NCI-H1417 (cell line): ENCODE data around the gene TRPM3.
"Not testable (repeated sequence)": the region's sequence is repeated elsewhere in the genome, so short reads cannot be mapped to it uniquely, and the experiment has no call there.

Experiments
- DNase-seq, 3 experiments: peaks; one replicate each; lab custom pipeline; 2025; lab: John Stamatoyannopoulos, UW

Gene TRPM3

DNA sequence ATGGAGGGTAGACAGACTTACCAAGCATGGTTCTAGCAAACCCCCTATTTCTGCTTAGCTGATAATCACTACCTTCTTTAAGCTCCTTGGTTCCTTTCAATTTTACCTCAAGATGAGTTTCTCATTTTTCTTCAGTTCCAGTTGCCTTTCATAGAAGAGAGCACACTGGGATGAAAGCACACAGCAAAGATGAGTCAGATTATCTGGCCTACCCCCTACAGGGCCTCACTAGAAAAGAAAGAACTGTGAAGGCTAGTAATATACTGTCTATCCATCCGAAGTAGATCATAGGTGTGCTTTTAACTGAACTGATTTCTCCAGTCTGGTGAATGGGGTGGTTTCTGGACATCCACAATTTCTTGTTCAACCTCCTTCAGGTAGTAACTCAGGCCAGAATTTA is 122.5 kb downstream of the TRPM3 start:
- no peak for DNase-seq

DNA sequence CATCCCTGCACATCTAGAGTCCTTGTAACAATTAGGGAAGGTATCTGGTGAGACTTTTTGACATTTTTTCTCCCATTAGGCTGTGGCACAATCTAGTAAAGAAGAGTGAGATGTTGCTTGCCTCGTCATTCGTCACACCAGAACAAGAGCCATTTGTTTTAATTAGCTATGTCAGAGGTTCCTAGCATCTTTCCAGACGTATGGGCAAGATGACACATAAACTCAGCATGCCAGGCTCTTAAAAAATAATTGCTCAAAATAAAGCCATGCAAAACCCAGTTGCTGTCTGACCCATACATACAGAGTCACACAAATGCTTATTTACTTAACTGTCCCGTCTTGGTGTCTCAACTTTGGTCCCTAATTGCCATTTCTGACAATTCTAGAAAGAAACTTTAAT is 125.9 kb downstream of the TRPM3 start:
- DNase-seq: peak in 1 of 3 experiments; percentile 39

DNA sequence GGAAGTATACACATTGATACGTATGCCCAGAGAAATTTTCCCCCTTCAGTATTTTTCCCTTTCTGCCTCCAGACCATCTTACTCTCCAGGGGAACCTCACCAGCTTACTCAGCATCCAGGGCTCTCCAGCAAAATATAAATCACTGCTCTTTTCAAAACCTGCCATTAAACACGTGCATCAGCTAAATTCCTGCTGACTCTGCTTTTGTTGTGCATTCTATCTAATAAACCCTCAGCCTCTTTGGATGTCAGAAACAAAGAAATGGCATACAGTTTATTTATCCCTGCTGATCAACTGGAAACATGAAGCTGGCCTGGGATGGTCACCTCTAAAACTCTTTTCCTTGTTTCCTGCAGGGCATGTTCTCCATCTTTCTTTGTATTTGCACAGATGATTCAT is 126.8 kb downstream of the TRPM3 start:
- DNase-seq: peak in 2 of 3 experiments; percentile 38 to 74

- no peak for DNase-seq
These were observed 132.9 kb downstream of the TRPM3 start for GRCh38 chr9:70988551-70988950.

DNA sequence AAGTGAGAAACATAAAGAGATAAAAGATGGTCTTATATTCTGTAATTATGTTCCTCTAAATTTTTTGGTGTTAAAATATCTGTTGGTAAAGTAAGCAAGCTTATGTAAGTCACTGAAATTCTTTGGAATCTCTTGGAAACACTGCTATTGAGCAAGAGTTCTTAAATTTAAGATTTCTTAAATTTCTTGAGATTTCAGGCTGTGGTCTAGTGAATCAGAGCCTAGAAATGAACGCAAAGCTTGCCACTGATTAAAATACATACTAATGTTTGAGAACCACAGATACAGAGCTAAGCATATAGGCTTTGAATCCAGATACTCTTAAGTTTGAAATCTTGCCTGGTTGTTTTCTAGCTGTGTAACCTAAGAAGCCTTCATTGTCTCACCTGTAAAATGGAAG is 133.4 kb downstream of the TRPM3 start:
- DNase-seq: no peak

GRCh38 chr9:70986984-70987383 is 134.4 kb downstream of the TRPM3 start:
- no peak for DNase-seq

DNA sequence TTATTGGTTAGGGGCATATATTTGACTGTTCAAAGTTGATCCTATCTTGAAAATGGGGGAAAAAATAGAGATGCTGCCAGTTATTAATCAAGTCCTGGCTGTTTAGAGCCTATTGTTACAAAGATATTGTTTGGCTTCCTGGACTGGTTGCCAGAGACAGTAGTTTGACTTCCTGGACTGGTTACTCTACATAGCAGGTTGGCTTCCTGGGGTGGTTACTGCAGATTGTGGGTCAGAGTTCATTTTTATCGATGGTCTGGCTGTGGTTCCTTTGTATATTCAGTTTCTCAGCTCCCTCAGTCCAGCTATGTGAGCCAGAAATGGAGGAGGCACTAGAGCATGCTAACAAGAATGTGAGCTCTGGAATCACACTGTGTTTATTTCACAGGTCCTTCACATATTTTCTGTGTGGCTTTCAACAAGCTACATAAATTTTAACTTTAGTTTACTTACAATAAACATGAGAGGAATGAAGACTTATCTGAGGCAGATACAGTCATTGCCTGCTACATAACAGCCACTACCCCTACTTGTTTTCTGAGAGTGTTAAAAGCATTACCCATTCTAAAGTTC is 137.6 kb downstream of the TRPM3 start:
- DNase-seq: no peak

GRCh38 chr9:70981312-70981711 is 140.1 kb downstream of the TRPM3 start:
- no peak for DNase-seq

DNA sequence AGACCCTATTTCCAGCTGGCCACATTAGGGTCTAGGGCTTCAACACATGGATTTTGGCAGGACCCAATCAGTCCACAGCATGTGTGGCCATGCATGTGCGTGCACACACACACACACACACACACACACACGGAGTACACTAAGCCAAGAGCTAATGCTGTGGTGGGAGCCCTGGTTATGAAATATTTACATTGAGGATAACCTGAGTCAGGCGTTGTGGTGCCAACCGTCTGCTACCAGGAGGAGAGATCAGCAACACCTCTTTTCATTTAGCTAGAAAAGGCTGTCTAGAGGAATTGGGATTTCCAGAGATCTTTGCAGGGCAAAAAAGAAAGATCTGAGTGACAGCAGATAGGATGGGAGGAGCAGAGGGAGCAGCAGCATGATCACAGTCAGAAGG is 141.5 kb downstream of the TRPM3 start:
- no peak for DNase-seq

- DNase-seq: no peak
These were observed 143.3 kb downstream of the TRPM3 start for GRCh38 chr9:70978085-70978484.

GRCh38 chr9:70975821-70976220 is 145.6 kb downstream of the TRPM3 start:
- no peak for DNase-seq

- DNase-seq: no peak
These were observed 149.7 kb downstream of the TRPM3 start for GRCh38 chr9:70971723-70972122.

GRCh38 chr9:70966380-70966779 is 155.0 kb downstream of the TRPM3 start:
- not testable (repeated sequence) for DNase-seq

- DNase-seq: no peak
These were observed 156.6 kb downstream of the TRPM3 start for GRCh38 chr9:70964861-70965260.

- no peak for DNase-seq
These were observed 157.9 kb downstream of the TRPM3 start for GRCh38 chr9:70963554-70963953.

GRCh38 chr9:70962761-70963440 is 158.5 kb downstream of the TRPM3 start:
- DNase-seq: peak in 2 of 3 experiments; percentile 6 to 16

GRCh38 chr9:70959366-70959765 is 162.1 kb downstream of the TRPM3 start:
- DNase-seq: no peak

DNA sequence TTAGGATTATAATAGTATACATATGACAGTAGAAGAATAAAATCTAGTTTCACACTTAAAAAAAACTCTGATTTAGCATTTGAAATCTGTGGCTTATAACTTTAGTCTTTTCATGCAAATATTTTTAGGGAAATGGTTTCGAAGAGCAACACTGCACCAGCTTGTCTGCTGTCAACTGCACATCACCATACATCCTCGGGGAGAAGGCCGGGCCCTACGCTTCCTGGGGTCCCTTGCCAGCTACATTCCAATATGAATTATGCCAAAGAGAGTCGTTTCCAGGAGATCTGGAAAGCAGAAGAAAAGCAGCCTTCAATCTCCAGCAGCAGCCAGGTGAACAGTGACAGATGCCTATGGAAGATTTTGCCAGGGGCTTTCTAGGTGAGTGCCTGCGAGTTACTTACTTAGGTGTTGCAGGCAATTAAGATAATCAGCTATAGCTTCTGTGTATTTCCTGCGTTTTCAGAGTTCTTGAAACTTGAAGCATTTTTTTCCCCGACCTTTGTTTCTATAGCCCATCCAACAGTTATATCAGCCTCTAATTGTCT is 166.8 kb downstream of the TRPM3 start:
- DNase-seq: peak in 1 of 3 experiments; percentile 24

DNA sequence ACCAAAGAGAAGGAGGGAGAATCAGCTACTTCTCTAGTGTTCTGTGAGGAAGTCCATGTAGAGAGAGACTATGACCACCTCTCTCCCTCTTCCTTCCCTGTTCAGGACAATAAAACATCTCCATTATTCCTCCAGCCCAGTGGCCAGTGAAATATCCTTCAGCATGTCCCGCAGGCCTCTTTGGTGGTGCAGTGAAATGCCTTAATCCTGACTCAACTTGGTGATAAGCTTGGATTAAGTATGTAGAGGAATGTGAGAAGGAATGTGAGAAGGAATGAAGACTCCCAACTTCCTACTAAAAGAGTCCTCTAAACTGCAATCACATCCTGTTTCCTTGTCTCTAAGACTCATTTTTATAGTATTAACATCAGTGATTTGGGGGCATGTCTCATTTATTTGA is 167.3 kb downstream of the TRPM3 start:
- DNase-seq: no peak

GRCh38 chr9:70951749-70952727 is 169.4 kb downstream of the TRPM3 start:
- no peak for DNase-seq

DNA sequence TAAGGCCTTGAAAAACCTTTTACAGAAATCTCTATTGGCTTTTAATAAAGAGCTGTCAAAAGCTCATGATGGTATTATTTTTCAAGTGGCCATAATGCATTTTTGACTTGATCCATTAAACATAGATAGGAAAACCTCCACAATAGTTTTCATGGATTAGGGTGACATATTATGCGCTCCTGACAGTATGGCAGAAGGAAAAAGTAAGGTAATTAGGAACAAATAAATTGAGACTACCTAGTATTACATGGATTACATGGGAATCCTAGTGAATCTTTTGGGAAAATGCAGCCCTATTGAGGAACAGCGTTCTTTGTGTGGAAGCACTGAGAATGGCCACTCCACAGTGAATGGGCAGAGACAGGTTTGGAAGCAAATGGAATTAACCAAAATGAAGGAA is 171.2 kb downstream of the TRPM3 start:
- DNase-seq: no peak

- no peak for DNase-seq
These were observed 172.2 kb downstream of the TRPM3 start for GRCh38 chr9:70949239-70949638.
